K562 (cell line): Measurements from ENCODE around the gene CCDC69. TPM values are rescaled to one million over a fixed set of nuclear protein-coding genes. Genes with fewer than 3 reads are reported as not detected.

ENCODE experiments used
- ATAC-seq: fragments of 200-7000 bp; cut with Tn5 transposase; 3 replicates; pipeline ENCODE4 v1.9.1; 2020; ENCODE audit warnings: moderate library complexity
- BruUV-seq: library from RNA; stranded (reverse); fragments of 400-500 nt; replicated peaks from 2 replicates; lab custom pipeline; 2021; lab: Mats Ljungman, UMichigan
- CTCF ChIA-PET: fragments of 300-600 bp; formaldehyde crosslinking; extraction: SDS; loops from one replicate; lab custom pipeline; 2021; ENCODE audit warnings: low intra/inter-chr PET ratio; lab: Yijun Ruan, JAX
- POLR2A ChIA-PET: fragments of 300-600, 350-650 bp; sonication (Branson Sonifier 250); formaldehyde crosslinking; extraction: SDS; loops from one replicate; lab custom pipeline; 2021; ENCODE audit warnings: antibody characterized with exemption, inconsistent platforms; lab: Yijun Ruan, JAX
- DNase-seq, 4 experiments: peaks; one replicate each; pipeline versions ENCODE4 v3.0.0 to v3.0.0-alpha.2; 2011 to 2018; ENCODE audit warnings: low spot score in 3 of 4, mixed read lengths in 3 of 4; ENCODE audit errors: extremely low read depth in 1 of 4
- FAIRE-seq: peaks from 2 replicates; lab custom pipeline; 2011; peaks lifted over from hg19 to GRCh38; lab: Jason Lieb, UNC
- H2AFZ ChIP-seq: 2 replicates; pipeline ENCODE4 v1.6.0; 2011; ENCODE audit warnings: low read depth, low read length, control low read depth, inconsistent platforms
- H3K27ac ChIP-seq: fragments of 200-600 bp; 3 replicates; pipeline ENCODE4 v1.8.0; 2011; ENCODE audit warnings: low read depth, mild to moderate bottlenecking, control low read depth, inconsistent platforms, low read length, moderate library complexity, mixed read lengths; ENCODE audit errors: extremely low read depth
- H3K27me3 ChIP-seq, 2 experiments: fragments of 300-600 bp in 1 of 2; 2 replicates in 1 of 2; 3 replicates in 1 of 2; pipeline versions ENCODE4 v1.6.0 to v1.8.0; 2011; ENCODE audit warnings: inconsistent platforms in 2 of 2, low read length in 2 of 2, mild to moderate bottlenecking in 1 of 2, mixed read lengths in 1 of 2, moderate library complexity in 1 of 2; ENCODE audit not compliant: control insufficient read depth in 2 of 2, insufficient read depth in 2 of 2
- H3K36me3 ChIP-seq: fragments of 300-600 bp; 3 replicates; pipeline ENCODE4 v1.8.0; 2011; ENCODE audit warnings: mild to moderate bottlenecking, low read length, inconsistent platforms; ENCODE audit not compliant: control insufficient read depth, insufficient read depth
- H3K4me1 ChIP-seq, 2 experiments: fragments of 200-600 bp in 1 of 2; replicated peaks in 1 of 2; 2 replicates in 1 of 2; 3 replicates in 1 of 2; pipeline versions ENCODE4 v1.5.1 to v1.8.0; 2011; ENCODE audit warnings: inconsistent platforms in 2 of 2, low read length in 2 of 2, mild to moderate bottlenecking in 1 of 2, mixed read lengths in 1 of 2, moderate library complexity in 1 of 2; ENCODE audit not compliant: control insufficient read depth in 2 of 2, insufficient read depth in 2 of 2
- H3K4me2 ChIP-seq: 2 replicates; pipeline ENCODE4 v1.6.1; 2011; ENCODE audit warnings: low read length, control low read depth, inconsistent platforms, mixed read lengths; ENCODE audit not compliant: insufficient read depth
- H3K4me3 ChIP-seq: fragments of 200-600 bp; sonication (generic), shearing (Covaris generic); 2 replicates; pipeline ENCODE4 v1.5.1; 2016; ENCODE audit warnings: control low read depth, inconsistent platforms
- H3K79me2 ChIP-seq: fragments of 200-600 bp; 3 replicates; pipeline ENCODE4 v1.8.0; 2011; ENCODE audit warnings: low read length, inconsistent platforms; ENCODE audit not compliant: control insufficient read depth, insufficient read depth
- H3K9ac ChIP-seq, 2 experiments: 2 replicates each; pipeline versions ENCODE4 v1.6.0 to v1.6.1; 2011; ENCODE audit warnings: low read depth in 2 of 2, low read length in 2 of 2, control low read depth in 1 of 2, inconsistent platforms in 1 of 2, mild to moderate bottlenecking in 1 of 2, mixed read lengths in 1 of 2; ENCODE audit not compliant: insufficient read depth in 1 of 2
- H3K9me1 ChIP-seq: one replicate; pipeline ENCODE4 v1.6.0; 2011; ENCODE audit warnings: inconsistent platforms, mild to moderate bottlenecking, low read length, moderate library complexity; ENCODE audit not compliant: control insufficient read depth, insufficient read depth
- H3K9me3 ChIP-seq: replicated peaks from 2 replicates; pipeline ENCODE4 v1.5.1; 2011; ENCODE audit warnings: low read depth, low read length, inconsistent platforms; ENCODE audit not compliant: control insufficient read depth, insufficient read depth
- H4K20me1 ChIP-seq: replicated peaks from 2 replicates; pipeline ENCODE4 v1.6.1; 2011; ENCODE audit warnings: low read length, inconsistent platforms, mixed read lengths; ENCODE audit not compliant: control insufficient read depth, insufficient read depth
- in situ Hi-C: fragments of 300-500 bp; cut with MboI; formaldehyde crosslinking; loops from 4 replicates; pipeline ENCODE4 v1.15.0; 2018; ENCODE audit warnings: inconsistent platforms, mixed read lengths
- intact Hi-C: fragments of 100-400 bp; cut with micrococcal nuclease; formaldehyde crosslinking; loops from 2 replicates; pipeline ENCODE4 v1.14.2; 2022
- polyA plus RNA-seq, 8 experiments: library from polyadenylated mRNA; depleted of rRNA in 4 of 8; stranded (reverse) in 5 of 8; unstranded in 3 of 8; fragments of >200 nt; fragmentation: Nextera tagmentation in 2 of 8; fragmentation: Illumina TruSeq in 1 of 8; extraction: Ambion mirVana in 2 of 8; extraction: Trizol in 1 of 8; gene quantifications; 2 replicates each; pipeline versions ENCODE4 v1.2.1 to v1.2.3, GENCODE V29; 2011 to 2014; ENCODE audit warnings: inconsistent platforms in 1 of 8, missing spikeins in 1 of 8
- total RNA-seq, 7 experiments: library from RNA; depleted of rRNA in 6 of 7; stranded (reverse); fragments of >200 nt in 6 of 7; fragmentation: Illumina TruSeq in 2 of 7; extraction: Trizol in 2 of 7; gene quantifications; 2 replicates each; pipeline versions ENCODE4 v1.2.1 to v1.2.3, GENCODE V29; 2011 to 2021; ENCODE audit warnings: low replicate concordance in 1 of 7
- TF ChIP-seq, protein P1 (sequence below): fragments of 150-350 bp; IDR thresholded peaks from 2 replicates; pipeline ENCODE4 v1.6.1; 2014; ENCODE audit warnings: low read depth, mild to moderate bottlenecking, low read length, borderline replicate concordance

Gene CCDC69
- total and polyA plus RNA-seq, 9 of the 15 experiments (the other 6 are each of a cell fraction or from before 2014, with no cell fraction given), result 0.65 to 12.2 (median 7.6) TPM

- Histone ChIP-seq H3K79me2 (no peaks in the 10 kb centered on the region), H2AFZ (no peak overlapping the region), H3K9me1 (no peaks in the 10 kb centered on the region), H3K4me1 (no peaks in the 10 kb centered on the region; a peak in 1 of 5 replicates), H3K27ac (no peak overlapping the region), H4K20me1 (no peaks in the 10 kb centered on the region), H3K36me3 (no peaks in the 10 kb centered on the region)
- ATAC-seq, result no peak
- no peak for DNase-seq
- no peak for FAIRE-seq
- intact Hi-C loops (no loop called here), in situ Hi-C loops (no loop called here)
- CTCF ChIA-PET, result no interaction called here
- TF ChIP-seq, protein P1, sequence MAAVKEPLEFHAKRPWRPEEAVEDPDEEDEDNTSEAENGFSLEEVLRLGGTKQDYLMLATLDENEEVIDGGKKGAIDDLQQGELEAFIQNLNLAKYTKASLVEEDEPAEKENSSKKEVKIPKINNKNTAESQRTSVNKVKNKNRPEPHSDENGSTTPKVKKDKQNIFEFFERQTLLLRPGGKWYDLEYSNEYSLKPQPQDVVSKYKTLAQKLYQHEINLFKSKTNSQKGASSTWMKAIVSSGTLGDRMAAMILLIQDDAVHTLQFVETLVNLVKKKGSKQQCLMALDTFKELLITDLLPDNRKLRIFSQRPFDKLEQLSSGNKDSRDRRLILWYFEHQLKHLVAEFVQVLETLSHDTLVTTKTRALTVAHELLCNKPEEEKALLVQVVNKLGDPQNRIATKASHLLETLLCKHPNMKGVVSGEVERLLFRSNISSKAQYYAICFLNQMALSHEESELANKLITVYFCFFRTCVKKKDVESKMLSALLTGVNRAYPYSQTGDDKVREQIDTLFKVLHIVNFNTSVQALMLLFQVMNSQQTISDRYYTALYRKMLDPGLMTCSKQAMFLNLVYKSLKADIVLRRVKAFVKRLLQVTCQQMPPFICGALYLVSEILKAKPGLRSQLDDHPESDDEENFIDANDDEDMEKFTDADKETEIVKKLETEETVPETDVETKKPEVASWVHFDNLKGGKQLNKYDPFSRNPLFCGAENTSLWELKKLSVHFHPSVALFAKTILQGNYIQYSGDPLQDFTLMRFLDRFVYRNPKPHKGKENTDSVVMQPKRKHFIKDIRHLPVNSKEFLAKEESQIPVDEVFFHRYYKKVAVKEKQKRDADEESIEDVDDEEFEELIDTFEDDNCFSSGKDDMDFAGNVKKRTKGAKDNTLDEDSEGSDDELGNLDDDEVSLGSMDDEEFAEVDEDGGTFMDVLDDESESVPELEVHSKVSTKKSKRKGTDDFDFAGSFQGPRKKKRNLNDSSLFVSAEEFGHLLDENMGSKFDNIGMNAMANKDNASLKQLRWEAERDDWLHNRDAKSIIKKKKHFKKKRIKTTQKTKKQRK, result no peak
- TF ChIP-seq, all 486 proteins: peak for 0
- POLR2A ChIA-PET, result interaction anchor here (0.9 kb wide), 1 partner anchor 10 kb away, joined by 3 read pairs; no protein-coding TSS in a partner anchor
- Histone ChIP-seq H3K9me3 (no peaks in the 10 kb centered on the region), H3K4me3 (no peak overlapping the region), H3K4me2 (no peak overlapping the region), H3K27me3 (peaks cover 5 to 25% of the 10 kb centered on the region in 2 experiments), H3K9ac (no peak overlapping the region)
- BruUV-seq, result no TSS peak
Observed at GRCh38 chr5:151231359-151231758, 7.5 kb upstream of the CCDC69 start.
